ENCODE measurements around the gene ABCA13.

ABCA13 gene

DNA sequence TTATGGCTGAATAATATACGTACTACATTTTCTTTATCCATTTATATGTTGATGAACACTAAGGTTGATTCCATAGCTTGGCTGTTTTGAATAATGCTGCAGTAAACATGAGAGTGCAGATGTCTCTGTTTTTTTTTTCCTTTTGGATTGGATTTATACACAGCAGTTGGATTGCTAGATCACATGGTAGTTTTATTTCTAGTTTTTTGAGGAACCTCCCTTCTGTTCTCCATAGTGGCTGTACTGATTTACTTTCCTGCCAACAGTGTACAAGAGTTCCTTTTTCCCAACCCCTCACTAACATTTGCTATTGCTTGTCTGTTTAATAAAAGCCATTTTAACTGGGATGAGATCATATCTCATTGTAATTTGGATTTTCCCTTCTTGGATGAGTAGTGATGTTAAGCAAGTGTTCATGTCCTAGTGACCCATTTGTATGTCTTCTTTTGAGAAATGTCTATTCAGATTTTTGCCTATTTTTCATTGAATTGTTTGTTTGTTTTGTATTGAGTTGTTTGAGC, 36.0 kb downstream of the ABCA13 start:
- no peak for TF ChIP-seq SP1 (IDR thresholded peaks at IDR 0.05)
- CTCF ChIA-PET = no interaction called here
- POLR2A ChIA-PET = no interaction called here
- DNase-seq (ENCODE audit: extremely low spot score) = no peak

DNA sequence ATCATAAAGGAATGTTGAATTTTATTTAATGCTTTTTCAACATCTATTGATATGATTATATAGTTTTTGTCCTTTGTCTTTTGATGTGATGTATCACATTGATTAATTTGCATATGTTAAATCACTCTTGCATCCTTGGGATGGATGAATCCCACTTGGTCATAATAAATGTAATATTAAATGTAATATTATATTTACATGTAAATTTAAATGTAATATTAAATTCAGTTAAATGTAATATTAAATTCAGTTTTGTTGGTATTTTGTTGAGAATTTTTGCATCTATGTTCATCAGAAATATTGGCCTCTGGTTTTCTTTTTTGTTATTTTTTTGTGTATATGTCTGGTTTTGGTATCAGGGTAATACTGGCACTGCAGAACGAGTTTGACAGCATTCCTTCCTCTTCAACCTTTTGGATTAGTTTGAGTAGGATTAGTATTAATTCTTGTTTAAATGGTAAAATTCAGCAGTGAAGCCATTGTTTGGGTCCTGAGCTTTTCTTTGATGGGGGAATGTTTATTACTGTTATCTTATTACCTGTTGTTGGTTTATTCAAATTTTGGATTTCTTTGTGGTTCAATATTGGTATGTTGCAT, 37.8 kb downstream of the ABCA13 start:
- DNase-seq (ENCODE audit: extremely low spot score) = no peak
- ChIA-PET CTCF (no interaction called here), POLR2A (no interaction called here)
- TF ChIP-seq FOXM1 (IDR thresholded peaks at IDR 0.05; ENCODE audit: borderline replicate concordance) (no peak), HDGF (IDR thresholded peaks at IDR 0.05; ENCODE audit: borderline replicate concordance) (no peak), BHLHE40 (IDR thresholded peaks at IDR 0.05; ENCODE audit: borderline replicate concordance) (no peak), L3MBTL2 (conservative IDR thresholded peaks at IDR 0.05) (no peak), ZNF384 (IDR thresholded peaks at IDR 0.05) (no peak), ELF4 (IDR thresholded peaks at IDR 0.05) (no peak), CTBP1 (IDR thresholded peaks at IDR 0.05; ENCODE audit: borderline replicate concordance) (no peak), NFRKB (IDR thresholded peaks at IDR 0.05) (no peak), FOXK2 (IDR thresholded peaks at IDR 0.05) (no peak), TARDBP (IDR thresholded peaks at IDR 0.05) (no peak), FOXA1 (IDR thresholded peaks at IDR 0.05) (no peak), SP1 (IDR thresholded peaks at IDR 0.05) (no peak), LEF1 (IDR thresholded peaks at IDR 0.05; ENCODE audit: borderline replicate concordance) (no peak), SUZ12 (IDR thresholded peaks at IDR 0.05) (no peak), ARNT (IDR thresholded peaks at IDR 0.05) (no peak)
- TF ChIP-seq, protein P1, sequence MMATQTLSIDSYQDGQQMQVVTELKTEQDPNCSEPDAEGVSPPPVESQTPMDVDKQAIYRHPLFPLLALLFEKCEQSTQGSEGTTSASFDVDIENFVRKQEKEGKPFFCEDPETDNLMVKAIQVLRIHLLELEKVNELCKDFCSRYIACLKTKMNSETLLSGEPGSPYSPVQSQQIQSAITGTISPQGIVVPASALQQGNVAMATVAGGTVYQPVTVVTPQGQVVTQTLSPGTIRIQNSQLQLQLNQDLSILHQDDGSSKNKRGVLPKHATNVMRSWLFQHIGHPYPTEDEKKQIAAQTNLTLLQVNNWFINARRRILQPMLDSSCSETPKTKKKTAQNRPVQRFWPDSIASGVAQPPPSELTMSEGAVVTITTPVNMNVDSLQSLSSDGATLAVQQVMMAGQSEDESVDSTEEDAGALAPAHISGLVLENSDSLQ (IDR thresholded peaks at IDR 0.05) = no peak

DNA sequence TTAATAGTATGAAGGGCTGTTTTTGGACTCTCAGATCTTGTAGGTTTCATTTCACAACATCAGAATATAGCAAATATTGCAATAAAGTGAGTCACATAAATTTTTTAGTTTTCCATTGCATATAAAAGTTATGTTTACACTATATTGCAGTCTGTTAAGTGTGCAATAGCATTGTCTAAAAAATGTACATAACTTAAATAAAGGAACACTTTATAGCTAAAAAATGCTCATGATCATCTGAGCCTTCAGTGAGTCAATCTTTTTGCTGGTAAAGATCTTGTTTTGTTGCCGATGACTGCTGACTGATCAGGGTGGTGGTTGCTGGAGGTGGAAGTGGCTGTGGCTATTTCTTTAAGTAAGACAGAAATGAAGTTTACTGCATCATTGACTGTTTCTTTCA, 42.0 kb downstream of the ABCA13 start:
- DNase-seq (ENCODE audit: extremely low spot score) = no peak
- TF ChIP-seq NFRKB (IDR thresholded peaks at IDR 0.05) (no peak), SUZ12 (IDR thresholded peaks at IDR 0.05) (no peak), LEF1 (IDR thresholded peaks at IDR 0.05; ENCODE audit: borderline replicate concordance) (no peak), ZNF384 (IDR thresholded peaks at IDR 0.05) (no peak), HDGF (IDR thresholded peaks at IDR 0.05; ENCODE audit: borderline replicate concordance) (no peak), CTBP1 (IDR thresholded peaks at IDR 0.05; ENCODE audit: borderline replicate concordance) (no peak), ARNT (IDR thresholded peaks at IDR 0.05) (no peak), ELF4 (IDR thresholded peaks at IDR 0.05) (no peak)
- TF ChIP-seq, protein P1 (IDR thresholded peaks at IDR 0.05) = no peak
- ChIA-PET CTCF (no interaction called here), POLR2A (no interaction called here)

DNA sequence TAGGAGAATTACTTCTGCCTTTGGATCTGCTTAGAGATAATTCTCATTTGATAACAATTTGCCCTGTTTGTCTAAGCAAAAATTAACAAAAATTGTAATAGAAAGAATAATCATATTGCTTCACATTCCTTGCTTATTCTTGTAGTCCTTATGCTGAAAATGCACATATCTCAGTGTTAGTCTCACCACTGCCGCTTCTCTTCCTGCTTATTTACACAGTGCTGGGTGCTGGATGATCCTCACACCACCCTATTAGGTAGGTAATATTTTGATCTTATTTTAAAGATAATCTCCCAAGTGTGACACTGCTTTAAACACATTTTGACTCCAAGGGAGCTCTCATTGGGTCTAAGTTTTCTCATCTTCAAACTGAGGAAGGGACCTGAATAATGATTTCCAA, 46.0 kb downstream of the ABCA13 start:
- ChIA-PET POLR2A (no interaction called here), CTCF (no interaction called here)
- TF ChIP-seq FOXK2 (IDR thresholded peaks at IDR 0.05) (no peak), BHLHE40 (IDR thresholded peaks at IDR 0.05; ENCODE audit: borderline replicate concordance) (no peak), SP1 (IDR thresholded peaks at IDR 0.05) (no peak), CTBP1 (IDR thresholded peaks at IDR 0.05; ENCODE audit: borderline replicate concordance) (no peak), FOXM1 (IDR thresholded peaks at IDR 0.05; ENCODE audit: borderline replicate concordance) (no peak), ZNF384 (IDR thresholded peaks at IDR 0.05) (no peak), LEF1 (IDR thresholded peaks at IDR 0.05; ENCODE audit: borderline replicate concordance) (no peak), NFRKB (IDR thresholded peaks at IDR 0.05) (no peak), TARDBP (IDR thresholded peaks at IDR 0.05) (no peak), HDGF (IDR thresholded peaks at IDR 0.05; ENCODE audit: borderline replicate concordance) (no peak), ARNT (IDR thresholded peaks at IDR 0.05) (no peak), FOXA1 (IDR thresholded peaks at IDR 0.05) (no peak)
- TF ChIP-seq, protein P1 (IDR thresholded peaks at IDR 0.05) = no peak
- no peak for DNase-seq (ENCODE audit: extremely low spot score)

DNA sequence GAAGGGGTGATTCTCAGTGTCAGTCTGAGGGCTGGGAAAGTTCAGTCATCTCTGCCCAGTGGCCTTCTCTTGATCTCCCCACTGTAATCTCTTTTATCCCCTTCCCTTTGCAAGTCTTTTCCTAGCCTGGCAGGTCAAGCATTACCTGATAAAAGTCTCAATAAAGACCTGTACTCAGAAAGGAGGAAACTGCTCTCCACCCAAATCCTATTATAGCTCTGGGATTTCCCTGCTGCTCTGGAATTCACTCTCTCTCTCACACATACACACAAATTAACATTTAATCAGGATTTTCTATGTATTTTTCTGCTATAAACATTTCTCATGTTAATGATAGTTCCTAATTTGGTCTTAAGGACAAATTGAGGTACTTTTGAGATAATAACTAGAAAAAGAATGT, 46.5 kb downstream of the ABCA13 start:
- CTCF ChIA-PET = no interaction called here
- POLR2A ChIA-PET = no interaction called here
- TF ChIP-seq ELF4 (IDR thresholded peaks at IDR 0.05) = no peak
- no peak for TF ChIP-seq FOXA1 (IDR thresholded peaks at IDR 0.05)
- TF ChIP-seq SUZ12 (IDR thresholded peaks at IDR 0.05) = no peak
- TF ChIP-seq NFRKB (IDR thresholded peaks at IDR 0.05) = no peak
- no peak for TF ChIP-seq FOXM1 (IDR thresholded peaks at IDR 0.05; ENCODE audit: borderline replicate concordance)
- no peak for TF ChIP-seq ARNT (IDR thresholded peaks at IDR 0.05)
- DNase-seq (ENCODE audit: extremely low spot score) = no peak

DNA sequence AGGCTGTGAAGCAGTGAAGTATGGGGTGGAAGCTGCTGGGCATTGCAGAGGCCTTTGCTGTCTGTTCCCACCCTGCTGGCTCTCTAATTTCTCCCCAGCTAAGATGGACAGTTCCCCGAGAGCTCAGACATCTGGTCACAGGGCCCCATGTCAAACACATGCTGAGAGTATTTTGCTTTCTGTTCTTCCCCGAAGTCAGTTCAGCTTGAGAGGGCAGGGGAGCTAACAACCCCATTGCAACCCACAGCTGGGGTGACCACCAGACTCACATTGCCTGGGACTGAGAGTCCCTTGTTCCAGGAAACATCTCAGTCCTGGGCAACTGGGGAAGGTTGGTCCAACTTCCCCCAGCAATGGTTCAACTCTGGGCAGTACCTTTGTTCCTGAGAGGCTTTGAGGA, 52.8 kb downstream of the ABCA13 start:
- TF ChIP-seq L3MBTL2 (conservative IDR thresholded peaks at IDR 0.05) (no peak), FOXK2 (IDR thresholded peaks at IDR 0.05) (no peak), LEF1 (IDR thresholded peaks at IDR 0.05; ENCODE audit: borderline replicate concordance) (no peak), SP1 (IDR thresholded peaks at IDR 0.05) (no peak), ZNF384 (IDR thresholded peaks at IDR 0.05) (no peak), HDGF (IDR thresholded peaks at IDR 0.05; ENCODE audit: borderline replicate concordance) (no peak), FOXM1 (IDR thresholded peaks at IDR 0.05; ENCODE audit: borderline replicate concordance) (no peak), ELF4 (IDR thresholded peaks at IDR 0.05) (no peak), NFRKB (IDR thresholded peaks at IDR 0.05) (no peak)
- ChIA-PET CTCF (no interaction called here), POLR2A (no interaction called here)

DNA sequence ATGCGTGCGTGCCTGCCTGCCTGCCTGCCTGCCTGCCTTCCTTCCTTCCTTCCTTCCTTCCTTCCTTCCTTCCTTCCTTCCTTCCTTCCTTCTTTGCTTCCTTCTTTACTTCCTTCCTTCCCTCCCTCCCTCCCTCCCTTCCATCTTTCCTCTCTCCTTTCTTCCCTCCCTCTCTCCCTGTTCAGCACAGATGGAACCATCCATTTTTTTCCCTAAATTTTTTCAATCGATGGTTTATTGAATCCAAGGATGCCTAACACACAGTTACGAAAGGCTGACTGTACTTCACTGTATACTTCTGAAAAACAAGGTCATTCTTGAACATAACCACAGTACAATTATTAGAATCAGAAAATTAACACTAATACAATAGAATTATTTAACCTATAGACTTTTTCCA, 53.8 kb downstream of the ABCA13 start:
- ChIA-PET POLR2A (no interaction called here), CTCF (no interaction called here)
- DNase-seq (ENCODE audit: extremely low spot score) = no peak
- TF ChIP-seq SP1 (IDR thresholded peaks at IDR 0.05) (no peak), FOXM1 (IDR thresholded peaks at IDR 0.05; ENCODE audit: borderline replicate concordance) (no peak), CTBP1 (IDR thresholded peaks at IDR 0.05; ENCODE audit: borderline replicate concordance) (no peak), L3MBTL2 (conservative IDR thresholded peaks at IDR 0.05) (no peak), NFRKB (IDR thresholded peaks at IDR 0.05) (no peak), LEF1 (IDR thresholded peaks at IDR 0.05; ENCODE audit: borderline replicate concordance) (no peak), FOXA1 (IDR thresholded peaks at IDR 0.05) (no peak), BHLHE40 (IDR thresholded peaks at IDR 0.05; ENCODE audit: borderline replicate concordance) (no peak)

More for the DNA sequence above, 52.8 kb downstream of the ABCA13 start:
- DNase-seq (ENCODE audit: extremely low spot score) = no peak
